NCI-H345 treated with DMSO at 0.1 percent for 48 hours (cell line): ENCODE data around the gene CRKL.

Experiments used
- DNase-seq: peaks from one replicate; lab custom pipeline; 2025; ENCODE audit not compliant: unreplicated experiment; lab: John Stamatoyannopoulos, UW

The CRKL gene

DNA sequence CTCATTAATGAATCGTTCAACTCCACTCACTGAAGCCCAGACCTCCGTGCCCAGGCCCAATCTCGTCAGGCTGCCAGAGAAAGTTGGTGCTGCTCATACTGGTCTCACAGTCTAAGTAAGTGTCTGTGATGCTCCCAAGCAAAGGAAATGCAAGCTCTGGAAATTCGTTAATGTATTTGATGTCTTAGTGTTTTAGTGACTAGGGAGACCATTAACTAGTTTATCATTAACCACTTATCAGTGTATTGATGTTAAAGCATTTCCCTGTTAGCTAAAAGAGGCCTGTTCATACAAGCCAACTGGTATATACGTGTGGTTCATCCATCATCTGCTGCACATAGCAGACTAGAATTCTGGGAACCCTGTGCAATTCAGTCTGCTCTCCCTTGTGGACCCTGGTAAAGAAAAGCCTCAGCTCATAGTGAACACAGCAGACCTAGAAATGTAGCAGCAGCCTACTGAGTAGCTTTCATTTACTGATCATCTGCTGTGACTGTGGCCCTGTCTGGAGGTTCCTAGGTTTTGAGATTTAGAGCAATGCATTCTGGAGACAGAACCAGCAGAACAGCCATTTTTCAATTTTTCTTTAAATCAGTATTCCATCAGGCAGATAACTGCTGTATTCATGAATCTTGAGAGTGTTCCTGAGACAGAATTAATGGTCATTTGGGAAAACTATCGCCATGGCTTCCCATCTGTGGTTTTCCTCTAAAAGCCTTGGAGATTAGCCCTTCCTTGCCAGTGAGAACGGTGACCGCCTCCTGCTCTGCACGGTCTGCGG, 34.1 kb downstream of the CRKL start:
- no peak for DNase-seq

DNA sequence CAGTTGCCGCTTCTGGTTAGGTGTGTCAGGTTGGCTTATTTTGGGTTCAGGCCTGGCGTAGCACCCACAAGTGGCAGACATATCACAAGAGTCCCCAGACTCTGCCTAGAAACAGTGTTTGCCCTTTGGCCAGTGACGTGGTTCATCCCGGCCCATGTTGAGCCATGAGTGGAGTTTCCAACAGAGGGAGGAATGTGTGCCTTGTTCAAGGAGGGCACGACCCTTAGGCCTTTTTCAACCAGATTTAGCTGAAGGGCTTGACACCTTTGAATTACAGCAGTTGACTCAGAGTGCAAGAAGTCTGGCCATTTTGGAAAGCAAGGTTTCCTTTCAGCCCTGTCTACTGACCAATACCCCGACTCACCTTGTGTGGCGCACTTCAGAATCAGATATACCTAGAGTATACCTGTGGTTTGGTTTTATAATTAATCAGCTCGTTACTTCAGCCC, 34.7 kb downstream of the CRKL start:
- DNase-seq = no peak

DNA sequence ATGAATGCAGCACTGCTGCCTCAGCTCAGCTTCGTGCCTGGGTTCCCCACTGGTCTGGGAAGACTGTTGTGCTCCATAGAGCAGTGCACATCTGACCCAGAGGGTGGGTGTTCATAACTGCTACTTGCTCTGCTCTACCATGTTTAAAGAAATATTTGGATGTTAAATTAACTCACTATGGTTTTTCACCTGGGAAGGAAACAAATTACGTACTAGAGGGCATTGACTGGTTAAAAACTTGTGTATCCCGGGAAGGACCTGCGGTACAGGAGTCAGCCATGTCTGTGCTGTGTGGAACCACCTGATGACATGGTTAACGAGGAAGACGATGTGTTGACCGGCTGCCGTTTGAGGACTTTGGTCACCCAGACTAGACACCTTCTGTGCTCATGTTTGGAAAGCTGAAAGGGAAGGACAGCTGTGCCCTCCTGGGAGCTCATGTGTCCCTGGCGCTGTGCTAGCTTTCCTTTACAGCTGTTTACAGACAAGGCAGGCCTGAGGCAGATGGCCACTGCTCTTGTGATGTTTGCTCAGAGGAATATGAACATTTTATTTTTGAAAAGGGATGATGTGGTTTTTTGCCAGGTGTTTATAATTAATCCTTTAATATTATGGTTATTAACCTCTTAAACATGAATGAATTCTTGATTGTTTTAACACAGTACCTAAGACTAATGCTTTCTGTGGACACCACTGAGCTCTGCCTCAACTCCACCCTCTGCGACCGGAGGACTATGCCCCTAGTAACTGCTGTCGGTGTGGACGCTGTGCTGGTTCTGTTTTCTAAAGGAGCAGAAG, 35.5 kb downstream of the CRKL start:
- no peak for DNase-seq

DNA sequence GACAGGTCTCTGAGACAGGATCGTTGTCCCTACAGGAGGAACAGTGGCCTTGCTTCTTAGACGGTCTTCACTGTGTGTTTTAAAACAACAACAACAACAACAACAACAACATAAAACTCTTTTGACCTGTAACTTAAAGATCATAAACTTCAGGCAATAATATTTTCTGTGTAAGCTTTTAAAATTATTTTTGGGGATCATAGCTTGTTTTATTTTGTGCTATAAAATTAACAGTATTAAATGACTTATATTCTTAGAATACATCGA, 36.1 kb downstream of the CRKL start:
- no peak for DNase-seq

DNA sequence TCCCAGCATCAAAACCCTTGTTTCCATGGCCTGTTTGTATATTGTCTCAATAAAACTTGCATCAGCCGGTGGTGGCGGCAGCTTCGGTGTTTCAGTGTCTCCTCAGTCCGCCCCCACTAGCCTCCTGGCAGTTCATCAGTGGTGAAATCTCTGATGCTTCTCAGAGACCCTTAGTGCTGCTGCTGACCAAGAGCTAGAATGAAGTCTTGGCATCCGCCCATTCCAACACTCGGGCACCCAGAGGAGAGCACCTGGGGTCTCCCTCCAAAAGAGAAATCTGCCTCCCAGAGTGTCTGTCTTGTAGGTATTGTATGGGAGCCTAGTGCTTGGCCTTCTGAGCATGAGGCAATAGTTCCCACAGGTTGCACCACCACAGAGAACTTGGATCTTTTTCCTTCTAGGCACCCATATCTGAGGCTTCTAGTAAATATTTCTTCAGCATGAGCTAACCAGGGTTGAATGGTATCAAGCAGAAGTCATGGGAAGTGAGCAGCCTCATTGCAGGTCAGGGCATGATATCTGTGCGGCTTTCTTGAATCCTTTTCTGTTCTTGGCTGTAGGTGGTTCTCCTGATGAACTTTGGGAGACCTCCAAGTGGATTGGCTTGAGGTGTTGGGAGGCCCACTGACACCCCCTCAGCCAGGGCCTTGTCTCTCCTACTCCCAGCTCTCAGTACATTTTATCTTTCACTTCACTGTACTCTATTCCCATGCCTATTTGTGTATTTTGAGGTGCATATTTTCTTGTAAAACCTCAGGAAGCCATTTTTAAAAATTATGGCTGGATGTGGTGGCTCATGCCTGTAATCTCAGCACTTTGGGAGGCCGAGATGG, 36.7 kb downstream of the CRKL start:
- no peak for DNase-seq

DNA sequence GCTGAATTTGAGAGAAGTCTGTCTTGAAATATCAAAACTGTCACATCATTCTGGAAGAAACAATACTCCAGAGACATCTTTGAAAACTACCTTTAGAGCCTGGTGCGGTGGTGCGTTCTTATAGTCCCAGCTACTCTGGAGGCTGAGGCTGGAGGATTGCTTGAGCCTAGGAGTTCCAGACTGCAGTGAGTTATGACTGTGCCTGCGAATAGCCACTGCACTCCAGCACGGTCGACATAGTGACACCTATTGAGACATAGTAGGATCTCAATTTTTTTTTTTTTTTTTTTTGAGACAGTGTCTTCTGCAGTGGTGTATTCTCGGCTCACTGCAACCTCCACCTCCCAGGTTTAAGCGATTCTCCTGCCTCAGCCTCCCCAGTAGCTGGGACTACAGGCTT, 38.3 kb downstream of the CRKL start:
- no peak for DNase-seq

DNA sequence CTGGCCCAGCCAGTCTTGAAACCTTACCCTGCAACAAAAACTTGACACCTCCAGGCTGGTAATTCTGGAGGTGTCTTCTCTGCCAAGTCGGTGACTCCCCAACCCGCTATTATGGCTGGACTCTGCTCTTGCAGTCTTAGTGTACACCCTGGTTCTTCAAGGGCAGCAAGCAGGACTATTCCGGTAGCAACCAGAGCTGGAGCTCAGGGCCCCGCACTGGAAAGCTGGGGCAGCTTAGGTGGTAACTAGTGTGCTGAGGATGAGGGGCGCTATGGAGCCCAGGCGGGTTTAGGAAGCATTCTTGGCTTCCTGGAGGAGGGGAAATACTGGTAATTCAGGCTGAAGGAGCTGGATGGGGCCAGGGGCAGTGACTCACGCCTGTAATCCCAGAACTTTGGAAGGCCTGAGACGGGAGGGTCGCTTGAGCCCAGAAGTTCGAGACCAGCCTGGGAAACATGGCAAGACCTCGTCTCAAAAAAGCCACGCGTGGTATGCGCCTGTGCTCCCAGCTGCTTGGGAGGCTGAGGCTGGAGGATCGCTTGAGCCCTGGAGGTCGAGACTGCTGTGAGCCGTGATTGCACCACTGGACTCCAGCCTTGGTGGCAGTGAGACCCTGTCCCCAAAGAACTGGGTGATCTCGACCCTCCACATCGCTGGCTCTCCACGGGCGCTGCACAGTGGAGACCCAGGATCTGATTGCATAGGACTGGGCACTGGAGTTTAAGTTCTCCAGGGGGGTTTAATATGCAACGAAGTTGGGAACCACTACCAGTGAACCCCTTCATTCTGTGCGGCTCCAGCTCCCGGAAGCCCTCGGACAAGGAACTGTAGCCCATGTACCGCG, 39.3 kb downstream of the CRKL start:
- DNase-seq = no peak

DNA sequence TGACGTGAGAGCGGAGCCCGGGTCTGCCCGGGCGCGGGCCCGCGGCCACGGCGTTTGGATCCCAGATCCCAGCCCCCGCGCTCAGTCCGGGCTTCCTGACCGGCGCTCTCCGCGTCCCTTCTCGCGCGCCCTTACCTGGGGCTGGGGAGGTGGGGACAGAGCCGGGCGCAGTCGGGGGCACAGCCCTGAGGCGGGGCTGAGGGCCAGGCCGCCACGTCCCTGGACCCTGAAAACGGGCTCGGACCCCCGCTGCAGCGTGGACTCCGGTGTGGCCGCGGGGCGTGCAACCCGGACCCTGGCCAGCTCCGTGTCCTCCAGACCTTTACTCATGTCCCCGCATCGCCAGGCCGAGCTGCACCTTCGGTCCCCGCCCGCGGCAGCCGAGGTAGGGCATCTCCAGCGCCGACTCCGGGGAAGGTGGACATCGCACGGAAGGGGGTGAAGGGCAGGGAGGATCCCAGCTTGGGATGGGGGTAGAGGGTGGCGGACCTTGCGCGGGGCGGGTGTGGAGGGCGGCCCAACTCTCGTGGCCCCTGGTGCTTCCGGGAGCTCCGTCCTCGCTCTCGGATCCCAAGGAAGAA, 40.0 kb downstream of the CRKL start:
- no peak for DNase-seq

DNA sequence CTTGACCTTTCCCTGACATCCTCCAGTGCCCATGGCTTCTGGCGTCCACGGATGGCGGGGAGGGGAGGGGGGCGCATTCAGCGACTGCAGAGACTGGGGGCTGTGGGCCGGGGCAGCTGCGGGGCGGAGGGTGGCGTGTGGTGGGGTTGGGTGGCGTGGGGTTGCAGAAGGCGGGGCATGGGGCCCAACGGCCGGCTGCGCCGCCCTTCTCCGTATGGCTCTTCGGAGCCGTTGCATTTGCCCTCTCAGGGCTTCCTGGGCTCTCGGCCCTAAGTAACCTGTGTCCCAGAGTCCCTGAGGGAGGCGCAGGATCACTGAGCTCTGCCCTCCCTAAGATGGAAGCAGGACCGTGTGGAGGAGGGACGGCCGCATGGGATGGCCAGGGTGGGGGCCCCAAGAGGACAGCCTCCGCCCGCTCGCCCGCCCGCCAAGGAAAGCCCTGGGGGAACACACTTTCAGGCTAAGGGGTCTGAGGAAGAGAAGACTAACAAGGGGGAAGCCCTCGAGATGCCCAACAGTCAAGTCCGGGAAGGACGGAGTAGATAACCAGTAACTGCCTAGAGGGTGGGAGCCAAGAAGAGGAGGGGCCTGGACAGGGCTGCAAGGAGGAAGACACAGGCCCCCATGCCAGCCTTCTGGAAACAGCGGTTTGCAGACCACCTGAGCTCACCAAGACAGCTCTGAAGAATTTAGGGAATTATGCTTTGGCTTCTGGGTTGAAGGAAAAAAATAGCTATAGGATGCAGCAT, 40.6 kb downstream of the CRKL start:
- no peak for DNase-seq

DNA sequence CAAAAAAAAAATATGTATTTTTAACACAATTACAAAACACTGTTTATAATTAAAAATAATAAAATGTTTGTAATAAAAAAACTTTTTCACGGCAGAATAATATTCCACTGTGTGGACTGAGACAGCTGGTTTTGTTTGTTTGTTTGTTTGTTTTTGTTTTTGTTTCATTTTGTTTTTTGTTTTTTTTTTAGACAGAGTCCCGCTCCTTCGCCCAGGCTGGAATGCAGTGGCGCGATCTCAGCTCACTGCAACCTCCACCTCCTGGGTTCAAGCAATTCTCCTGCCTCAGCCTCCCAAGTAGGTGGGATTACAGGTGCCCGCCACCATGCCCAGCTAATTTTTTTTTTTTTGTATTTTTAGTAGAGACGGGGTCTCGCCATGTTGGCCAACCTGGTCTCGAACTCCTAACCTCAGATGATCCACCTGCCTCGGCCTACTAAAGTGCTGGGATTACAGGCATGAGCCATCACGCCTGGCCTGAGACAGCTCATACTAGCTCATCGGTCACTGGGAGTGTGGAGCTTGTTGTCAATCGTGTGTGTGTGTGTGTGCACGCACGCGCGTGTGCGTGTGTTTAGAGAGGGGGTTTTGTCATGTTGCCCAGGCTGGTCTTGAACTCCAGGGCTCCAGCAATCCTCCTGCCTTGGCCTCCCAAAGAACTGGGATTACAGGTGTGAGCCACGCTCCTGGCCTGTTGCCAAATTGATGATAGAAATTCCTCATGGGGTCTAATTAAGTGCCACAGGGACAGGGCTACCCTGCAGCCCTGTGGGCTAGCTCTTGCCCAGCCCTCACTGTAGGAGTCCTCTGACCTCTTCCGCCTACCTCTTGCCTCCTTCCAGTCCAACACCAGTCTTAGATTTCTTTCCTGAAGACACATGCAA, 42.6 kb downstream of the CRKL start:
- no peak for DNase-seq

DNA sequence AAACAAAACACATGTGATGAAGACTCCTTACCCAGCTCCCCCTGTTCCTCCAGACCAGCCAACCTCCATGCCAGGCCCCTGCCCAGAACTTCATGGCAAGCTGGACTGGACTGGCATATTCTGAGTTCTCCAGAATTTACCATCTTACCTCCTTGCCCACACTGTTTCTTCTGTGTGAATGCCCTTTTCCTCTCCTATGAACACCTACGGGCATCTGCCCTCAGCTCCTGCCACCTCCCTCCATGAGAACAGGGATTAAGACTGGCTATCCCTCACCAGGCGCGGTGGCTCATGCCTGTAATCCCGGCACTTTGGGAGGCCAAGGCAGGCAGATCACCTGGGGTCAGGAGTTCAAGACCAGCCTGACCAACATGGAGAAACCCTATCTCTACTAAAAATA, 43.4 kb downstream of the CRKL start:
- DNase-seq = no peak

DNA sequence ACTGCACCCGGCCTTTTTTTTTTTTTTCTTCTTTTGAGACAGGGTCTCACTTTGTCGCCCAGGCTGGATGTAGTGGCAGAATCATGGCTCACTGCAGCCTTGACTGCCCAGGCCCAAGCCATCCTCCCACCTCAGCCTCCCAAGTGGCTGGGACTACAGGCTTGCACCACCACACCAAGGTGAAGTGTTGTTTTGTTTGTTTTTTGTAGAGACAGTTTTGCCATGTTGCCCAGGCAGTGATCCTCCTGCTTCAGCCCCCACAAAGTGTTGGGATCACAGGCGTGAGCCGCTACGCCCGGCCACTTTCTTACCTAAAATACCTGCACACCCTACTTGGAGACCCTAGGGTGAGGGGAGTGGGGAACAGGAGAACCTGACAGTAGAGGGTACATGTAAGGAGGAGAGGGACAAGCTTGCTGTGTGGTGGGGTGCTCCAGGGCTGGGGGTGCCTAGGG, 45.3 kb downstream of the CRKL start:
- no peak for DNase-seq

DNA sequence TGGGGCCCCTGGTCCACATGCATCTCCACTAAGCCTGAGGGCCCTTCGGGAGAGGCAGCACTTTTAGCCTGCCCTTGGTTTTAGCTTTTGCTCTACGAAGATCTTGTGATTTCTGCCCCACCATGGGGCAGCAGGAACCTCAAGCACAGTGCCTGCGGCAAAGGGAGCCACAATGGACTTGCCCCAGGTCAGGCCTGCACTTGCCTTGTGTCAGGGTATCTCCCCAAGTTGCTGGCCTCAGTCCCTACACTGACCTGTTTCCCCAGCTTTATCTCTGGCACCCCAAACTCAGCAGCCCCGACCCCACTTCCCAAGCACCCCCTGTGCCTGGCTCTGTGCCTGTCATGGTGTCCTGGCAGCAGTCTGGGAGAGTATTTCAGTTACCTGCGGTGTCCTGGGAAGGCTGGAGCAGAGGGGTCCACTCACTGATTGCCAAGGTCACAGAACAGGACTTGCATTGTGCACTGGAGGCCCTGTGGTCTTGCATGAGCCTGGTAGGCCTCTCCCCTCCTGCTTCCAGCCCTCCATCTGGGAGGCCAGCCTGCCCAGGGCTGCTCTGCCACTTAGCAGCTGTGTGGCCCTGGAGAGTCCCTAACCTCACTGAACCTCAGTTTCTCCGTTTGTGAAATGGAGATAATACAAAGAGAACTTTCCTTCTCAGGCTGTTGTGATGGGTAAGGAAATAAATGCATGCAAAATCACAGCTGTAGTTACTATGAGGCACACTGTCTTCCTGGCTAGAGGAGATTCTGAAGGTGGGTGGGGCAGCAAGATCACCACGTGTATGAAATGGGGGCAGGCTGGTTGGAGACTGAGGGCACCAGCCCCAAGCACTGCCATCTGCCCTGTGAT, 46.2 kb downstream of the CRKL start:
- no peak for DNase-seq

DNA sequence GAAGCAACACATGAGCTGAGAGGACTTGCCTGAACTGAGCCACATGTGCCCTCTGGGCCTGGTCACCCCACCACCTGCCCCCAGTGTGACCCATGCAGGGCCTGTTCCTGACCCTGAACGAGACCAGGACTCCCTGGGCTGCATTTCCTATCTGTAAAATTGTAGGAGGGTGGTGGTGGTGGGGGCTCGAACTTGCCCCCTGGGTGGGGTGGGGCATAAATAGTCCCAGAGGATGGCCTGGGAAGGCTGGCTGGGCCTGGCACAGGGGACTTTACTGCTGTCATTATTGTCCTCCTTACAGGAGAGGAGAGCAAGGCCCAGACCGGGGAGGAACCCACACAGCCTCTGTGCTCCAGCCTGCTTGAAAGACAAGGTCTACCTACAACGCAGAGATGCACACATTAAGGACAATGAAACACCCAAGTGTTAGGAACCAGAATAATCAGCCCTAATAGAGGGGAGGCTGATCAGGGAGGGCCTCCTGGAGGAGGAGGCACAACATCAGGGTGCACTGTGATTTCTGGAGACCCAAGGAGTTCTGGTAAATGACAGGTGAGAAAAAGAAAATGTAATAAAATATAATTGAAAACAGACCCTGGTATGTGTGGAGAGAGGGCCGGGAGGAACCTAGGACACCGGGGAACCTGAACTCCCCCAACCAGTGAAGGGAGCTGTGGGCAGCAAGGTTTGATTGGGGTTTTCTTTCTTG, 47.0 kb downstream of the CRKL start:
- DNase-seq = no peak

DNA sequence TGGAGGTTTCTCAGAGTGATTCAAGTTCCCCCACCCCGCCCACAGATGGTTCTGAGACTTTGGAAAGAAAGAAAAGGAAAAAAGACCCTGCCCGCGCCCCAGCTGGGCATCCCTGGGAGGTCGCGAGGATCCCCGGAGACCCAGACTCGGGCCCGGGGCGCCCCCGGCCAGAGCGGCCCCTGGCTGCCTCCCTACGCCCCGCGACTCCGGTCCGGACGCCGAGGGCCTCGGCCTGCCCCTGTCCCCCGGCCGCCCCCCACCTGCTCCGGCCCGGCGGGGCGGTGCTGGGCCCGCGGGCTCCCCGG, 47.5 kb downstream of the CRKL start:
- no peak for DNase-seq

DNA sequence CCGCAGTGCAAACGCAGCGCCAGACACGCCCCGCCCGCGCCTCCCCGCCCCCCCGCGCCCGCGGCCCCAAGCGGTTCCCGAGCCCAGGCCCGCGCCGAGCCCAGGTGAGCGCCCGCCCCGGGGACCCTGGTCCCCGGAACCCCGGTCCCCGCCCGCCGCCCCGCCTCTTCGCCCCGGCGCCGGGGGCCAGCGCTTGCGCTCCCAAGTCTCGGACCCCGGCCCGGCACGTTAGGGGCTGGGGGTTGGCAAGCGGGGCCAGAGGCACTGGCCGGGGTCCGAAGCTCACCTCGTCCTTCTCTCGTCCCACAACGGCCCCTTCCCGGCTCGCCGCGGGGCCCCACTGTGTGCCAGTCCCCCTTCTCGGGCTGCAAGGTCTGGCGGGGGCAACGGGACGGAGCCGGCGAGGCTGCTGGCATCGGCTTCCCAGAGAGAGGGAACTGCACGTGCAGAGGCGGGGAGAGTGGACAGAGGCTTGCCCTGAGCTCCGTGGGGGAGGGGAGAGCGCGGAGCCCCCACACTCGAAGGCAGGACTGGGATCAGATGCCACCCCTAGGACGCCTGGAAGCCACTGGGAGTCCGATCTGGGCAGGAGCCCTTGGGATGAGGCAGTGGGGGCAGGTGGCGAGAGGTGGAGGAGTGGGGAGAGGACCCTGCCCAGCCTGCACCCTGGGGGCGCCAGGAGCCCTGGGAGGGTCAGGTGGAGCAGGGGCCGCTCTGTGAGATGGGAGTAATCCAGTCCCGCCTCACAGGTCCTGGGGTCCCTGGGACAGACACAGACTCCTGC, 48.1 kb downstream of the CRKL start:
- DNase-seq = no peak
